Measurements from ENCODE around the gene PLA1A. TPM values are rescaled to one million over a fixed set of nuclear protein-coding genes. Genes with fewer than 3 reads are reported as not detected.
A peak's percentile ranks its signal among the peaks of the same experiment; 100 is the strongest.
"Not testable (repeated sequence)": the region's sequence is repeated elsewhere in the genome, so short reads cannot be mapped to it uniquely, and the experiment has no call there.

PLA1A gene, protein sequence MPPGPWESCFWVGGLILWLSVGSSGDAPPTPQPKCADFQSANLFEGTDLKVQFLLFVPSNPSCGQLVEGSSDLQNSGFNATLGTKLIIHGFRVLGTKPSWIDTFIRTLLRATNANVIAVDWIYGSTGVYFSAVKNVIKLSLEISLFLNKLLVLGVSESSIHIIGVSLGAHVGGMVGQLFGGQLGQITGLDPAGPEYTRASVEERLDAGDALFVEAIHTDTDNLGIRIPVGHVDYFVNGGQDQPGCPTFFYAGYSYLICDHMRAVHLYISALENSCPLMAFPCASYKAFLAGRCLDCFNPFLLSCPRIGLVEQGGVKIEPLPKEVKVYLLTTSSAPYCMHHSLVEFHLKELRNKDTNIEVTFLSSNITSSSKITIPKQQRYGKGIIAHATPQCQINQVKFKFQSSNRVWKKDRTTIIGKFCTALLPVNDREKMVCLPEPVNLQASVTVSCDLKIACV
- total RNA-seq (2014; rRNA removed; shearing (Covaris generic)): not detected in 2 replicates

- no peak for DNase-seq (ENCODE audit: low read depth)
These were observed at the start of gene PLA1A for GRCh38 chr3:119597548-119598288. Gene PLA1A (plus strand): TSS chr3:119597885. CDS start chr3:119597914, 29 bp downstream.

GRCh38 chr3:119548341-119548740, 49.3 kb upstream of the PLA1A start:
- no peak for DNase-seq (ENCODE audit: low read depth)

GRCh38 chr3:119550192-119550910, 47.3 kb upstream of the PLA1A start:
- no peak for DNase-seq (ENCODE audit: low read depth)

- DNase-seq (ENCODE audit: low read depth): no peak
These were observed 46.1 kb upstream of the PLA1A start for GRCh38 chr3:119551598-119551997.

DNA sequence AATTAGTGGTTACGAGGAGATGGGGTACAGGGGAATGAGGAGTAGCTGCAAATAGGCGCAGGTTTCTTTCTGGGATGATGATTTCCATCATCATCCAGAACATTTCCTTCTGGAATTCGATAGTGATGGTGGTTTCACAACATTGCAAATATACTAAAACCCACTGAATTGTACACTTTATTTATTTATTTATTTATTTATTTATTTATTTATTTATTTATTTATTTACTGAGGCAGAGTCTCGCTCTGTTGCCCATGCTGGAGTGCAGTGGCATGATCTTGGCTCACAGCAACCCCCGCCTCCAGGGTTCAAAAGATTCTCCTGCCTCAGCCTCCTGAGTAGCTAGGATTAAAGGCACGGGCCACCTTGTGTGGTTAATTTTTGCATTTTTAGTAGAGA, 44.8 kb upstream of the PLA1A start:
- not testable (repeated sequence) for DNase-seq (ENCODE audit: low read depth)

DNA sequence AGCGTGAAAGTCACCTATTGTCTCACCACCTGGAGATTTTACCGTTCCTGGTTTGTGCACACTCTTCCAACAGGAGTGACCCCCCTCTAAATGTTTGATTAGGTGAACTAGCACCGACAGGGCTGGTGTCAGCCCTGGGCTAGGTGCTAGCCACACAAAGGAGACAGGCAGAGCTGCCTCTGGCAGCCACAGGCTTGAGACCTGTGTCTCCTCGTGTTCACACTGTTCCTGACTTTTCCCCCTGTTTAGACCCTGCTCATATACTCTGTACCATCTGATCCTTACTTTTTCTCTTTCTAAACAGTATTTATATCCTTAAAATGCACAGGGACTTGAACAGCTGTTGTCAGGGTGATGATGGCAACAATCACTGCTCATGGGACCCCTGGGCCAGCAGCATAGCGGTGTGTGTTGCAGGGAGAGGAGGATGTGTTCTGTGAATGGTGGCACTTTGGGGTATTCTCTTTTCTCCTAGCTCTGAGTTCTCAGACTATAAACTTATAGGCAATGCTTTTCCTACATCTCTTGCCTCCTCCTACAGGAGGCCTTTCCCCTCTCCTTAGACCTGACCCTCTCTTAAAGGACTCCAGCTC, 43.8 kb upstream of the PLA1A start:
- DNase-seq (ENCODE audit: low read depth): no peak

- no peak for DNase-seq (ENCODE audit: low read depth)
These were observed 42.4 kb upstream of the PLA1A start for GRCh38 chr3:119555309-119555735.

DNA sequence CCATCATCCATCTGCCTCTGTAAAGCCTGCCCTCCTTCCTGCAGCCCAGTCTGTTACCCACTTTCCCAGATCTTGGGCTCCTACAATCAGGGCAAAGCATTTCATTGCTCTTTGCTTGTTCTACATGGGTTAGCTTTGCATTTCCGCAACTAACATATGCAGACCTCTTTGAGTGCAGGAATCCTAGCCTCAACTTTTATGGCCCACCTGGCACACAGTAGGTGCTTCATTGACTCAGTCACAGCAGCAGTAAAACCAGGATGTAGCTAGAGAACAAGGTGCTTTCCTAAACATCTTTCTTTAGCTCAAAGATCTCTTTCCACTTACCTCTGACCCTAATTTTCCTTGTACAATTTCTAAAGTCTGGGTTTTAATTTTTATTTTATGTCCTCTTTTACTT, 41.8 kb upstream of the PLA1A start:
- DNase-seq (ENCODE audit: low read depth): no peak

GRCh38 chr3:119557192-119557876, 40.4 kb upstream of the PLA1A start:
- DNase-seq (ENCODE audit: low read depth): no peak

DNA sequence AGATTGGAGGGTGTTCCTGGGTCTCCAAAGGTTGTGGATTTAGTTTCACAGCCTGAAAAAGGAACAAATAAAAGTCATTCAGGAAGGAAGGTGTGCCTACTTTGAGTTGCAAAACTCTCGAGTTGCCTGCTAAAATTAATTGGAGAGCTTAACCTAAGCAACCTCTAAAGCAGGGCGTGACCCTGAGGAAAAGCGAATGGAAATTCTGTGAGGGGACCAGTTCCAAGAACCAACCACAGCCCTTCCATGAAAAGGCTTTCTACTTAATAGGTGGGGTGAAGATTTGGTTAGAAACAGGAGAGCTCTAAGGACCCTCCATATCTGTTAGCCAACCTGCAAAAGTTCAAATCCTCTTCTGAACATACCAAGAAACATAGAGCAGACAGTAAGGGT, 39.8 kb upstream of the PLA1A start:
- DNase-seq (ENCODE audit: low read depth): no peak

GRCh38 chr3:119558626-119559317, 38.9 kb upstream of the PLA1A start:
- no peak for DNase-seq (ENCODE audit: low read depth)

- DNase-seq (ENCODE audit: low read depth): peak; percentile 46
These were observed 38.2 kb upstream of the PLA1A start, which contains the start of gene CD80 for GRCh38 chr3:119559441-119559963. Gene CD80 (minus strand): TSS chr3:119559614. CDS start chr3:119557728, 1,886 bp downstream.

DNA sequence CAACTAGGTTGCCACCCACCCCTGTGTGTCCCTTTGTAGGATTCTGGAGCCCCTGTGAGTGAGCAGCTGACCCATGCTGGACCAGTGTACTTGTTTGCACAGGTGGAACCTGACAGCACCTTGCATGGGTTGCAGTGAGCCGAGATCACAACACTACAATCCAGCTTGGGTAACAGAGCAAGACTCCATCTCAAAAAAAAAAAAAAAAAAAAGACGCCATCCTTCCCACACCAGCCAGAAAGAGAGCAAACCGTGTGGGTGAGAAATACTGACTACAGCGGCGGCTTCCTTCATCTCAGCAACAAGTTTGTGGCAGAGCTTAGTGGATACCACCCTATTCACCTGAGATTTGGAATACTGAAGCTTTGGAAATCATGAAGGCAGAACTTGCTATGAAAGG, 37.5 kb upstream of the PLA1A start:
- DNase-seq (ENCODE audit: low read depth): no peak

DNA sequence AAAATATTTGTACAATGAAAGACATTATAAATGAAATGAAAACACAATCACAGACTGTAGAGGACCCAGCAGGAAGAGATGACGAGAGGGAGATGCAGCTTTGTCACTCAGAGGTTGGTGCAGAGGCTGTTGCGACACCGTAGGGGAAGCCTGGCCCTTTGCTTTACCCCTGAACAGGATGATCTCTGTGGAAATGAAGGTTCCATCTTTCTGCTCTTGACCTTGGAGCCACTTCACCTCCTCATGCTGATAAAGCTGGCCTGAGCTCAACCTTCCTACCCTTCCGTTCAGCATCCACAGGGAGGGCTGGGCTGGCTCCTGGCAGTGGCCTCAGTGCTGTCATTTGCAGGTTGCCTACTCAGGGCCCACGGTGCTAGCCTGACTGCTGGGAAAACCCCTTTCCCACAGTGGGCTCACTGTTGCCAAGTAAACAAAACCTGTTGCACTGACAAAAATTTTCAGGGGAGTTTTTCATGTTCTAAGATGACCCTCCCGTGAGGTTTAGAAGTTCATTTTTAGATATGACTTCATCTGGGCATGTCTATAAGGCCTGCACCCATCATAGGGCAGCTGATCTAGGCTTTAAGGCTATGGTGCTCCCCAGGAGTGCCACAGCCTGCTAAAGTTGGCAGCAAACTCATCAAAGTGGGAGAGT, 35.3 kb upstream of the PLA1A start:
- DNase-seq (ENCODE audit: low read depth): no peak

GRCh38 chr3:119563334-119563733, 34.4 kb upstream of the PLA1A start:
- not testable (repeated sequence) for DNase-seq (ENCODE audit: low read depth)

- DNase-seq (ENCODE audit: low read depth): no peak
These were observed 28.5 kb upstream of the PLA1A start for GRCh38 chr3:119569156-119569555.

- DNase-seq (ENCODE audit: low read depth): no peak
These were observed 27.5 kb upstream of the PLA1A start for GRCh38 chr3:119570229-119570628.

GRCh38 chr3:119571230-119571629, 26.5 kb upstream of the PLA1A start:
- no peak for DNase-seq (ENCODE audit: low read depth)

DNA sequence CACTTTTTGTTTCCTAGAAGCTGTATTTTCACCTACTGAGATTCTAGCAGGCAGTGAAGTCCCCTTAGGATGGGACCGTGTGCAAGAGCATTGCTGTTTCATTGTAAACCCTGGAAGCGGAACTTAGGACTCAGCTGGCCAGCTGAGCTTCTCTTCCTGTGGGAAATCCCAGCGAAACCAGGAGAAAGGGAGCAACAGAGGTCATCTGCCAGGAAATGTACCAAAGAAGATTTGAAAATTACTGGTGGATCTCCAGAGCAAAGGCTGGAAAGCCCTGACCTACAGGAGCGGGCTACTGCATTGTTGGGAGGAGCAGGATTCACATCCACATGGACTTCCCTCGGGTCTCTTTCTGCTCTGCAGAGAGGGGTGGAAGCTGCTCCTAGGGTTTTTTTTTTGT, 26.0 kb upstream of the PLA1A start:
- DNase-seq (ENCODE audit: low read depth): no peak

GRCh38 chr3:119575507-119575906, 22.2 kb upstream of the PLA1A start:
- no peak for DNase-seq (ENCODE audit: low read depth)

Measured in Daoy (cell line).